Muscle of back (tissue), 13 donors: ENCODE results near the gene GPR3. TPM values are rescaled to one million over a fixed set of nuclear protein-coding genes. Genes with fewer than 3 reads are reported as not detected.

Experiments used
- DNase-seq, 3 donors: peaks; one replicate each; pipeline versions ENCODE4 v3.0.0 to v3.0.0-alpha.2; 2013
- long read RNA-seq, 9 donors: transcript quantifications; one replicate each; lab custom pipeline, GENCODE V29; 2026
- polyA plus RNA-seq, 10 donors: library from polyadenylated mRNA; unstranded; fragments of 120-200 nt; gene quantifications; one replicate each; pipeline ENCODE4 v1.2.1, GENCODE V29; 2013; ENCODE audit not compliant: insufficient read length in 10 of 10

GPR3 gene, protein sequence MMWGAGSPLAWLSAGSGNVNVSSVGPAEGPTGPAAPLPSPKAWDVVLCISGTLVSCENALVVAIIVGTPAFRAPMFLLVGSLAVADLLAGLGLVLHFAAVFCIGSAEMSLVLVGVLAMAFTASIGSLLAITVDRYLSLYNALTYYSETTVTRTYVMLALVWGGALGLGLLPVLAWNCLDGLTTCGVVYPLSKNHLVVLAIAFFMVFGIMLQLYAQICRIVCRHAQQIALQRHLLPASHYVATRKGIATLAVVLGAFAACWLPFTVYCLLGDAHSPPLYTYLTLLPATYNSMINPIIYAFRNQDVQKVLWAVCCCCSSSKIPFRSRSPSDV
- polyA plus RNA-seq: 1 to 10 TPM in 2 of 10 donors, under 1 TPM in 8; 0.42 to 1.2 (median 0.96) TPM
- long read RNA-seq, donor 1: 0 reads
- long read RNA-seq, donor 2: 0 reads
- long read RNA-seq, donor 3: 0 reads
- long read RNA-seq, donor 4: 0 reads
- long read RNA-seq, donor 5, partial matches to known transcripts: 0 of 1 reads
- long read RNA-seq, donor 5, other reads (novel, unspliced or antisense): 0 of 1 reads
- long read RNA-seq, donor 6: 0 reads
- long read RNA-seq, donor 7: 0 reads
- long read RNA-seq, donor 8: 0 reads
- long read RNA-seq, donor 9: 0 reads

DNA sequence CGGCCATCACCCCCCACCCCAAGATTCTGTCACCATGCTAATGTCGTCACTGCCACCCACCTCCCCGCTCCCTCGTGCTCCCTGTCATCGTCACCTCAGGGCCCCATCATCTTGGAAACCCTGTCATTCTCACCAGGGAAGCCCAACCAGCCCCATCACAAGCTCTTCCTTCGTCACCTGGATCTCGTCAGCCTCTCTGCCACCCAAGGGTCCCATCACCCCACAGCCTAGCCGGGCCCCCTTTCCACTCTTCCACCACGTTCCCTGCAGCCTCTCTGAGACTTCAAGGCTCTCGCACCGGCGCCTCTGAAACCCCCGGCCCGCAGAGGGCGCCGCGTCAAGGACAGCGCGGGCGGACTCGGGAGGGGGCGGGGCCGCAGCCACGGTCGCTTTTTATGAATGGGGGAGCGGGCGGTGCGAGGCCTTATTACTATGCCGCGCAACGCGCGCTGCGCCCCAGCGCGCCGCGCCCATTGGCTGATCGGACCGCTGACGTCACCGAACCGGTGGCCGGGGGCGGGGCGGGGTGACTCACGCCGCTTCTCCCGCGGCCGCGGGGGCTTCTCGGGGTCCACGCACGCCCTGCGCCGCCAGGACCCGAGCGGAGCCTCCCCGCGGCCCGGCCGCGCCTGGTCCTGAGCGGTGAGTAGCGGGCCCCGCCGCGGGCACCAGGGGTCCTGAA is at the start of gene GPR3:
GPR3 (plus strand) TSS at position 527 of the 682 bp plus-strand sequence. CDS start 1,177 bp downstream, outside the sequence.
- peak; percentile 87 to 94 (median 90) for DNase-seq

DNA sequence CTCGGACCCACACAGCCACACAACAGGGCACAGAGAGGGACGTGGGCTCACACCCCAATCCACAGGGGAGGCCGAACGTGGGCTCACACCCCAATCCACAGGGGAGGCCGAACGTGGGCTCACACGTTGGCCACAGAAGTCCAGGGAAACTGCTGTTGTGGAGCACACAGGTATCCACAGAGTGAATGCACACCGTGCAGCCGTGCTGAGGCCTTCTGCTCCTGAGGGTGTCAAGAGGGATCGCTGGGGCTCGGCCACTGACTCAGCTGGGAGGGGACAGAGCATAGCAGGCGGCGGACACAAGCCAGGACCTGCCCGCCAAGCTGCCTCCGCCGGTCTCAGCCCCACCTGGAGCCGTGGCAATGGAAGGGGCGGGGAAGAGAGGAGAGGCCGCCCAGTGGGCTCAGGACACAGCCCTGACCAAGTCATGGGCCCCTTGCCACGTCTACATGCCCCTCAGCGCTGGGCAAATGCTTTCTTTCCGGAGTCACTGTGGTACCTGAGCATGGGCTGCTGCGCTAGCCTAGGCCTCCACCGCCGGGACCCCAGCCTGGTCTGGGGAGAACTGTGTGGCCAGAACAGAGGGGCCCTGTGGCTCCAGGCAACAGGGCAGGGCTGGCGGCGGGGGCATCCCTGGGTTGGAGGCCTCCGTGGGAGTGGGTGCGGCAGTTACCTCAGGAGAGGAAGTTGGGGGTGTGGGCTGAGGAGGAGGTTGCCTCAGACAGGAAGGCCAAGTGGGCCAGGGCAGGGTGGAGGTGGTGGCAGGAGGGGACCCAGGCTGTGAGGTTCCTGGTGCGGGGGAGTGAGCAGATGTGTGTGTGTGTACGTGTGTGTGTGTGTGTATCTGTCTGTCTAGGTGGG is 49.4 kb upstream of the GPR3 start:
- no peak for DNase-seq

DNA sequence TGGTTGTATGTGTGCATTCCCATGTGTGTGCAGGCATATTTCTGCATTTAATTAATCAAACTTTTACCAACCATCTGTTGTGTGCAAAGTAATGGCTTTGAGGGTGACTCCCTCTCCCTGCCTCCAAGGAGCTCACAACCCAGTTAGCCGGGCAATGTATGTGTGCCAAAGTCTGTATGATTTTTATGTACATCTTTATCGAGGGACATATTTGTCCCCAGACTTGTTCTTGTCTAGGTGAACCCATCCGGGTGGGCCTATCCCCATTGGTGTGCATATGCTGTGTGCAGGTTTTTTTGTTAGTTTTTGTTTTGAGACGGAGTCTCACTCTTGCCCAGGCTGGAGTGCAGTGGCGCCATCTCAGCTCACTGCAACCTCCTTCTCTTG is 48.8 kb upstream of the GPR3 start:
- no peak for DNase-seq

DNA sequence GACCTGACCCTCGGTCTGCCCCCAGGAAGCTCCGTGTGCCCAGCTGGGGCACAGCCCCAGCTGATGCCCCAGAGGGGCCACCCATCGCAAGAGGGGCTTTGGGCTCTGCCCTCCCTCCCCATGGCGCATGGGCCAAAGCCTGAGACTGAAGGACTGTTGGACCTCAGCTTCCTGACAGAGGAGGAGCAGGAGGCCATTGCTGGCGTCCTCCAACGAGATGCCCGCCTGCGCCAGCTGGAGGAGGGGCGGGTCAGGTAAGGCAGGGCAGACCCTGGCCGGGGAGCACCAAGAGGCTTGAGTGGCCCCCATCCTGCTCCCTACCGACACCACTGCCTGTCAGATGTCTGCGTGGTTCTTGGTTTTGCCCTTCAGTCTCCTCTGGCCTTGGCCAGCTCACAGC is 47.1 kb upstream of the GPR3 start:
- DNase-seq: no peak

DNA sequence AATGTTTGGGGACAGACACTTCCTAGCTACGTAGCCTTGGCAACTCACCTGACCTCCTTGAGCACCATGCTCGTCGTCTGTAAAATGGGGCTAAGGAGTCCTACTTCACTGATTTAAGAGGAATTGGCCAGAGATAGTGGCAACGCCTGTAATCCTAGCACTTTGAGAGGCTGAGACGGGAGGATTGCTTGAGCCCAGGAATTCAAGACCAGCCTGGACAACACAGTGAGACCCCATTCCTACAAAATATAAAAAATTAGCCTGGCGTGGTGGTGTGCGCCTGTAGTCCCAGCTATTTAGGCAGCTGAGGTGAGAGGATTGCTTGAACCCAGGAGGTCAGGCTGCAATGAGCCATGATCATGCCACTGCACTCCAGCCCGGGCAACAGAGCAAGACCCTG is 46.1 kb upstream of the GPR3 start:
- DNase-seq: no peak

DNA sequence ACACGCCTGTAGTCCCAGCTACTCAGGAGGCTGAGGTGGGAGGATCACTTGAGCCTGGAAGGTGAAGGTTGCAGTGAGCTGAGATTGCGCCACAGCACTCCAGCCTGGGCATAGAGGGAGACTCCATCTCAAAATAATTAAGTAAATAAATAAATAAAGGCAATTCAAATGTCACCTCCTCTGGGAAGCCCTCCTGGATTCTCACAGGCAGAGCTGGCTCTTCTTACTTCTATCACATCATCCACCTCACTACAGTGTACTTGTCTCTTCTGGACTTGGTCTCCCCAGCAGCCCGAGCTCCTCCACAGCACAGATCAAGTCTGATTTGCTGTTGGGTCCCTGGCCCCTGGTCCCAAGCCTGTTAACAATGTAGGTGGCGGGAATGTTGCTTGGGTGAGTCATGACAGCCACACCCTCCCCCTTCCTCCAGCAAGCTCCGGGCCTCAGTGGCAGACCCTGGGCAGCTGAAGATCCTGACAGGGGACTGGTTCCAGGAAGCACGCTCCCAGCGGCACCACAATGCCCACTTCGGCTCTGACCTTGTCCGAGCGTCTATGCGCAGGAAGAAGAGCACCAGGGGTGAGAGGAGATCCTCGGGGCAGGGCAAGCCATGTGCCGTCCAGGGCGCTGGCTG is 45.3 kb upstream of the GPR3 start:
- no peak for DNase-seq

DNA sequence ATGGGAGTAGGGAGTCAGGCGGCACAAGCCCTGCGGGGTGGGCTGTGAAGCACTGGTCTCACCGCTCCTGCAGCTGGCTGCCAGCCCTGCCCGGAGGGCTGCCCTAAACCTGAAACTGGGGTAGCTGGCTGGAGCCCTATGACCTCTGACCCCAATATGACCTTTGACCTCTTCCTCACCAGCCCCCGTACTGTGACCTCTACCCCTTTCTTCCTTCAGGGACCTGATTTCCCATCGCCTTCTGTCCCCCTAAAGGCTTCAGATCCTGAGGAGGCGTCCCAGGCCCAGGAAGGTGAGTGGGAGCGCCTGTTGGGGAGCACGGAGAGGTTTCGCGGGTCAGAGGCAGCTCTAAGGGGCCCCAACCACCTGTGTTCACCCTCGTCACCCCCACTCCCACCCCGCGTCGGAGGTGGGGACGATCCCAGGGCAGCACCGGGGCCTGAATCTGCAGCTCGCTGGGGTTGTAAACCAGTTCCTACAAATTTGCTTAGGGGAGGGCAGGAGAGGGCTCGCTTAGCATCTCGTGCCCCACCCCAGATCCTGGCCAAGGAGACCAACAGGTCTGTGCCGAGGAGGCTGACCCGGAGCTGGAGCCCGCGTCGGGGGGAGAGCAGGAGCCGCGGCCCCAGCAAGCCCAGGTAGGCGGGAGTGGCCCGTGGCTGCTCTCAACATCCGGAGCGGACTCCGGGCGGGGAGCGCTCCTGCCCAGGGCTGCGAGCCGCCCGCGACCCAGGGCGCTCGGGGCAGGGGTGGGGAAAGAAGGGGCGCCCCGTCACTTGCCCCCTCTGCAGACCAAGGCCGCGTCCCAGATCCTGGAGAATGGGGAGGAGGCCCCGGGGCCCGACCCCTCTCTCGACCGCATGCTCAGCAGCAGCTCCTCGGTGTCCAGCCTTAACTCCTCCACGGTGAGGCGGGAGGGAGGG is 43.3 kb upstream of the GPR3 start:
- no peak for DNase-seq

DNA sequence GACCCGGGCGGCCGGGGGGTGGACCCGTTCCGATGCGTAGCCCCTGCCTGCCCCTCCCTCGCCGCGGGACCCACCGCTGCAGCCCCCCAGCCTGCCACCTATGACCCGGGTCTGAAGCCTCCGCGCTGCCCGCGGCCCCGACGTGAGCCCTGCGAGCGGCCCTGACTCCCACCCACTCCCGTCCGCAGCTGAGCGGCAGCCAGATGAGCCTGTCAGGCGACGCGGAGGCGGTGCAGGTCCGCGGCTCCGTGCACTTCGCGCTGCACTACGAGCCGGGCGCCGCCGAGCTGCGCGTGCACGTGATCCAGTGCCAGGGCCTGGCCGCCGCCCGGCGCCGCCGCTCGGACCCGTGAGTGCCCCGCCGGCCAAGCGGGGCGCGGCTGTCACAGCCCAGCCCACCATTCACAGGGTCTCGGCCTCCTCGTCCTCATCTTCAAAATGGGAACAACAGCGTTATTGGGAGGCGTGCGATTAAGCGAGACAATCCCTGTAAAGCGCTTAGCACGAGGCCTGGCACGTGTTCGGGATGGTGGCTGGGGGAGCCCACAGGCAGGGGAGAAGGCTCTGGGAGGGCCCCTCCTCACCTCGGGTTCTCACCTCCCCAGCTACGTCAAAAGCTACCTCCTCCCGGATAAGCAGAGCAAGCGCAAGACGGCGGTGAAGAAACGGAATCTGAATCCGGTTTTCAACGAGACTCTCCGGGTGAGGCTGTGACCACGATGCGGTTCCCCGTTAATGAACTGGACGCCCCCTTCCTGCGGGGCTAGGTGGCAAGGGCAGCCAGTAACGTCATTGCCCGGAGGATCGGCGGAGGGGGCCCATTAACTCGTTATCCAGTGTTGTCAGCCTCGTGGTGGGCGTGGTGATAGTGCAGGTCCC is 42.4 kb upstream of the GPR3 start:
- peak; percentile 42 to 87 (median 67) for DNase-seq

DNA sequence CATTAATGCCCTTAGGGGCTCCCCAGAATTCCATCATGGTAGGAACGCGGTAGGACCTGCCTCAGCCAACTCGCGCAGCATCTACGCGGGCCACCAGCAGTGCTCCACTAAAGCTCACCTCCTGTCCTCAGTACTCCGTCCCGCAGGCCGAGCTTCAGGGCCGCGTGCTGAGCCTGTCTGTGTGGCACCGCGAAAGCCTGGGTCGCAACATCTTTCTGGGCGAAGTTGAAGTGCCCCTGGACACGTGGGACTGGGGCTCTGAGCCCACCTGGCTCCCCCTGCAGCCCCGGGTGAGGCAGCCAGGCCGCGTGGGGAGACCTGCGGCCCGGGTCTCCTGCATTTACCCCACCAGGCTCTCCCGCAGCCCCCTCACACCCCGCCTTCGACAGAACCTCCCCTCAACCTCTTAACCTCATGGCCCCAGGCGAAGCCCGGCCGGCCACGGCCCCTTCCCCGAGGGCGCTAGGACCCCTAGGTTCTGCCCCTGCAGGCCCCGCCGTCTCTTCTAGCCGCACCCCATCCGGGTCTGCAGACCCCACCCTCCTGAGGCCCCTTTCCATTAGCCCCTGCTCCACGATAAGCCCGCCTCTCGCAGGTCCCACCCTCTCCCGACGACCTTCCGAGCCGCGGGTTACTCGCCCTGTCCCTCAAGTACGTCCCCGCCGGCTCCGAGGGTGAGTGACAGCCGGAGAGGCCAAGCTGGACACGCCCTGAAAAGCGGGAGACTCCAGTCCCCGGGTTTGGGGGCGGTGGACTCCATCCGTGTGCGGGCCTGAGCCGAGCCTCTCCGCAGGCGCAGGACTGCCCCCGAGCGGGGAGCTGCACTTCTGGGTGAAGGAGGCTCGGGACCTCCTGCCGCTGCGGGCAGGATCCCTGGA is 41.5 kb upstream of the GPR3 start:
- DNase-seq: peak in 1 of 3 donors; percentile 73

DNA sequence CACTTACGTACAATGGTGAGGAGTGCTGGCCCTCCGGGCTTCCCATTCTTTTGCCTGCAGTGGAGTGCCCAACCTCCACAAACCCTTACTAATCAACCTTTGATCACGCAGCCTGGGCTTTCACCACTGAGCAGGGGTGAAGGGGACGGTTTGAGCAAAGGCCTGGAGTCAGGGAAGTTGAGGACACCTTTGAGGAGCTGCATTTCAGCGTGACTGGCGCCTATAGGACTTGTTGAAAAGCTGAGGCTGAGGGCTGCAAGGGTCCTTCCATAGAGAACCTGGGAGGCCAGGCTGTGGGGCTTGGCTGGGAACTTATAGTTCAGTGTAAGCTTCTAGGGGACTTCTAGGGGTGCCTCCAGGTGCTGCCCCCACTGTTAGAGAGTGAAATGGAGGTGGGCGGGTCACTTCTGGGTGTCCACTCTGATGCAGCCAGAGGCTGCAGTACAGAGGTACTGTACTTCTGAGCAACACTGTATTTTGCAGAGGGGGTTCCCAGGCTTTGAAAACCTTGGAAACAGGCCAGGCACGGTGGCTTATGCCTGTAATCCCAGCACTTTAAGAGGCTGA is 40.8 kb upstream of the GPR3 start:
- no peak for DNase-seq

DNA sequence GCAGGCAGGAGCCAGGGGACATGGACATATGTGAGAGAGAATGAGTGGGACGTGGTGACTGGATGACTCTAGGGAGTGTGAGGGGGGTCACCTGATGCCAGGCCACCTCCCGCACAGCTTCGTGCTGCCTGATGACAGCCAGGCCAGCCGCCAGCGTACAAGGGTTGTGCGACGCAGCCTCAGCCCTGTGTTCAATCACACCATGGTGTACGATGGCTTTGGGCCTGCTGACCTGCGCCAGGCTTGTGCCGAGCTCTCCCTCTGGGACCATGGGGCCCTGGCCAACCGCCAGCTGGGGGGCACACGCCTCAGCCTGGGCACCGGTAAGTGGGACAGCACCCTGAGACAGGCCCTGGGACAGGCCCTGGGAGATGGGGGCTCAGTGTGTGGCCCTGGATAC is 39.3 kb upstream of the GPR3 start:
- no peak for DNase-seq

DNA sequence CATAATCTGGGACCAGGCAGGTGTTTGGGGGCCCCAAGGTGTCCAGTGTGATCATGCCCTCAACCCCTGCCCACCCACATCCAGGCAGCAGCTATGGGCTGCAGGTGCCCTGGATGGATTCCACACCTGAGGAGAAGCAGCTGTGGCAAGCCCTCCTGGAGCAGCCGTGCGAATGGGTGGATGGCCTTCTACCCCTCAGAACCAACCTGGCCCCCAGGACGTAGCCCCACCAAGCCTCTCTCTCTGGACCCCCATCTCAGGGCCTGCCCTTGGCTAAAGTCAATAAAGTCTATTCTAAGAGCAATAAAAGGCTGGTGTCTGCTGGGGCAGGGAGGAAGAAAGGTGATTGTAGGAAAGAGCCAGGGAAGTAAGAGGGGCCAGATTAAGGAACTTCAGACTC is 38.8 kb upstream of the GPR3 start:
- DNase-seq: no peak

DNA sequence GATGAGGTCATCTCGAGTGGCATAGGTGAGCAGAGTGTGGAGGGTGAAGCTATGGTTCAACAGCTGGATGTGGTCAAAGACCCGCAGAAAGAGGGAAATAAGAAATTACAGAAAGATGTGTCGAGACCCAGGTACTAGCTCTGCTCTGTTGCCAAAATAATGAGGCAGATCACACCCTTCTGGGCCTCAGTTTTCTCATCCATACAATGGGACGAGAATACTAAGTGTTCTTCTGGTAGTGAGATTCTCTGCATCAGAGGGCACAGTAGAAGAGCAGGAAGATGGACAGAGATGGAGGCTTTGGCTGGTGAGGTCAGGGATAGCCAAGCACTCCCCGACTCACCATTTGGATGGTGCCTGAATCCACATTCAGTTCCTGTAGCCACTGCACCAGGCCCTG is 36.7 kb upstream of the GPR3 start:
- DNase-seq: no peak

DNA sequence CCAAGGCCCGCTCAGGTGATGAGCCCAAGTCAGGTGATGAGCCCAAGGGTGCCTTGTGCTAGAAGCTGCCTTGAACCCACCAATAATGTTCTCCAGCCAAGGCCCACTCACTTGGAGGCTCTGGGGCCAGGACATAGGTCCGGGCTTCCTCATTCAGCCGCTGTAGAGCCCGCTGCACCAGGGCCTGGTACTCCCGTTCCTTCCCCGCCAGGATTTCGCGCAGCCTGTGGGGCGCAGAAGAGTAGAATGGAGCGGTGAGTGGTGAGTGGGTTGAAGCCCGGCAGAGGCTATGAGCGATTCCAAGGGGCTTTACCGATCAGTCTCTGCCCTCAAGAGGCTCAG is 36.2 kb upstream of the GPR3 start:
- DNase-seq: no peak

DNA sequence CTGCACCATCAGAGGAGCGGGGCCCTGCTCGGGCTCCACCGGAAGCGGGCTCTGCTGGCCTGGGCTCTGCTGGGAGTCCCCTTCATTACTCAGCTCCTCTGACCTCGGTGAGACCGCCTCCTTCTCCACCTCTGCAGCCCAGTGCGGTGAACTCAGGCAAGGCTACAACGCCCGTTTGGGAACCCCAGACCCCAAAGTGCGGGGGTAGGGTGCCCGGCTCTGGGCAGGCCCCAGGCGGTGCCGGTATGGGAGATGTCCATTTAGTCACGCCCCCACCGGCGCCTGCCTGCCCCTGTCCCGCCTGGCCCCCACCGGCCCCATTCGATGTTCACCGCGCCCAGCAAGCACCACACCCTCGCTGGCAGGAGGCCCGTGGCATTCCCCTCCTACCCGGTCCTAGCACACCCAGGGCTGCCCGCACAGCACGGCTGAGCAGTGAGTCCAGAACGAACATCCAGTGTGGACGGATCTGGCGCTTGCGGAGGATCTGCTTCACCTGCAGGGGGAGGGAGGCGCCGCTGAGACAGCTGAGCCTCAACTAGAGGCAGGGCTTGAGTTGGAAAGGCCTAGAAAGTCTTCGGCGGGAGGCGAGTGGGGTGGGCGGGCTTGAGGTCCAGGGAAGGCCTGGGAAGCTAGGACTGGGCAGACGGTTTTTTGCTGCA is 35.7 kb upstream of the GPR3 start:
- no peak for DNase-seq

DNA sequence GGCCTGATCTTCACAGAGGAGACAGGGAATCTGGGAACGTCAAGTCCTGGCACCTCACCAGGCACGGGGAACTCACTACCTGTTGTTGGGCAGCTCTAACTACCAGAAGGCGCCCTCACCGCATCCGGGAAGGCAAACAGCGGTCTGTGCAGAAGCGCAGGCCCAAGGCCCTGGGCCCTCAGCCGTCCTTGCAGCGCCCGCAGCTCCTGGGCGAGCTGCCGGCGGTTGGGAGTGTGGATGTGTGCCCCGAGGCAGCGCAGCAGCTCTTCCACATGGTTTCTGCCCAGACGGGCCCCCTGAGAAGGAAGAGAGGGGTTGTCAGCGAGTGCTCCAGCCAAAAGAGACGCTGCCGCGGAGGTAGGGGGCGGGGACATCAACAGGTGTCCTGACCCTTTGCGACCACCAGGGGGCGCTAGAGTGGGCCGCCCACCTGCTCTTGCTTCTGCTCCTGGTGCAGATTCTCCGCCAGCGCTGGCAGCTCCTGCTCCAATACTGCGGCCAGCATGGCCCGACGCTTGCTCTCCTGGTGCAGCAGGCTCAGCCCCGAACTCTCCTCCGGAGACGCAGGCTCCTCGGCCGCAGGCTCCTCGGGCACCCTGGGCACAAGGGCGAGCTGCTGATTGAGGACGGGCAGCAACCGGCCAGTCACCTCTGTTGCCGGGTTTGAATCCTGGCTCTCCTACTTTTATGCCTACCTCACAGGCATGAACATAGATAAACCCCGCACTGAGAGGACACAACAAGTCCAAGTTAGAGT is 35.0 kb upstream of the GPR3 start:
- peak; percentile 26 to 88 (median 79) for DNase-seq
